ENCODE data around the gene VSNL1.

DNA sequence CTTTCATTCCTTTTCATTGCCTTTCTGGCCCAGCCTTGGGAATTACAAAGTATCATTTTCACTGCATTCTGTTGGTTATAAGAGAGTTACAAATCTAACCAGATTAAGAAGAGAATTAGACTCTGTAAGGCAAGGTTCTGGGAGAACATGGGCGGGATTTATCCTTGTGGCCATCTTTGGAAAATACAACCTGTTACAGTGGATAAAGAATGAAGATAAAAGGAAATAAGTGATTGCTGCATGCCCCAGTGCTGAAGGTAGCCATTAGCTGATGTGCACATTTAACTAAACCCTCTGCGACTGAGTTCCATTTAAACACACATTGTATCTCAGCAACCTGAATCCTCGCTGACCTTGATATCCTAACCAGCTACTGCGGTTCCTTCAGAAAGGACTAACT lies 119.7 kb downstream of the VSNL1 start:
- TF ChIP-seq, protein P1, sequence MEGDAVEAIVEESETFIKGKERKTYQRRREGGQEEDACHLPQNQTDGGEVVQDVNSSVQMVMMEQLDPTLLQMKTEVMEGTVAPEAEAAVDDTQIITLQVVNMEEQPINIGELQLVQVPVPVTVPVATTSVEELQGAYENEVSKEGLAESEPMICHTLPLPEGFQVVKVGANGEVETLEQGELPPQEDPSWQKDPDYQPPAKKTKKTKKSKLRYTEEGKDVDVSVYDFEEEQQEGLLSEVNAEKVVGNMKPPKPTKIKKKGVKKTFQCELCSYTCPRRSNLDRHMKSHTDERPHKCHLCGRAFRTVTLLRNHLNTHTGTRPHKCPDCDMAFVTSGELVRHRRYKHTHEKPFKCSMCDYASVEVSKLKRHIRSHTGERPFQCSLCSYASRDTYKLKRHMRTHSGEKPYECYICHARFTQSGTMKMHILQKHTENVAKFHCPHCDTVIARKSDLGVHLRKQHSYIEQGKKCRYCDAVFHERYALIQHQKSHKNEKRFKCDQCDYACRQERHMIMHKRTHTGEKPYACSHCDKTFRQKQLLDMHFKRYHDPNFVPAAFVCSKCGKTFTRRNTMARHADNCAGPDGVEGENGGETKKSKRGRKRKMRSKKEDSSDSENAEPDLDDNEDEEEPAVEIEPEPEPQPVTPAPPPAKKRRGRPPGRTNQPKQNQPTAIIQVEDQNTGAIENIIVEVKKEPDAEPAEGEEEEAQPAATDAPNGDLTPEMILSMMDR (conservative IDR thresholded peaks at IDR 0.05), result no peak
- no peak for TF ChIP-seq ZFX (IDR thresholded peaks at IDR 0.05)

Data from C4-2B (cell line).